Breast epithelium (tissue), 4 donors: Measurements from ENCODE around the gene ACIN1. TPM values are rescaled to one million over a fixed set of nuclear protein-coding genes. Genes with fewer than 3 reads are reported as not detected.
"Not testable (repeated sequence)": the region's sequence is repeated elsewhere in the genome, so short reads cannot be mapped to it uniquely, and the experiment has no call there.

Experiments used
- DNase-seq, 2 donors: peaks; one replicate each; pipeline ENCODE4 v3.0.0-alpha.2; 2019; ENCODE audit warnings: low spot score in 2 of 2
- H3K27ac ChIP-seq, 2 donors: fragments of 200-600 bp; sonication (generic) in 1 of 2; one replicate each; pipeline ENCODE4 v1.5.1; 2016 to 2019; ENCODE audit warnings: mild to moderate bottlenecking in 1 of 2
- H3K27me3 ChIP-seq, 2 donors: fragments of 200-600 bp; sonication (generic) in 1 of 2; one replicate each; pipeline versions ENCODE4 v1.5.1 to v1.6.0; 2017 to 2019; ENCODE audit warnings: control low read depth in 1 of 2, mild to moderate bottlenecking in 1 of 2
- H3K36me3 ChIP-seq: fragments of 200-600 bp; one replicate; pipeline ENCODE4 v1.5.1; 2019
- H3K4me1 ChIP-seq, 2 donors: fragments of 200-600 bp; sonication (generic); one replicate each; pipeline ENCODE4 v1.5.1; 2016 to 2019; ENCODE audit warnings: control low read depth in 1 of 2
- H3K4me3 ChIP-seq, 3 donors: fragments of 200-600 bp; sonication (generic); 1 replicate in 2 of 3; 2 replicates in 1 of 3; pipeline ENCODE4 v1.5.1; 2016 to 2019; ENCODE audit warnings: mild to moderate bottlenecking in 3 of 3, moderate library complexity in 2 of 3
- H3K9me3 ChIP-seq, 2 donors: fragments of 200-600 bp; sonication (generic) in 1 of 2; one replicate each; pipeline ENCODE4 v1.5.1; 2016 to 2019; ENCODE audit warnings: control low read depth in 1 of 2
- CTCF ChIP-seq, 3 donors: fragments of 450-650 bp; IDR thresholded peaks; one replicate each; pipeline ENCODE4 v1.5.1; 2016 to 2017; ENCODE audit warnings: antibody characterized with exemption in 3 of 3, mild to moderate bottlenecking in 3 of 3, moderate library complexity in 3 of 3
- POLR2A ChIP-seq: fragments of 450-650 bp; IDR thresholded peaks from one replicate; pipeline ENCODE4 v1.6.1; 2016; ENCODE audit warnings: antibody characterized with exemption, mild to moderate bottlenecking, moderate library complexity
- POLR2AphosphoS5 ChIP-seq, 3 donors: sonication (generic); formaldehyde crosslinking; IDR thresholded peaks; one replicate each; pipeline ENCODE4 v1.6.1; 2017; ENCODE audit warnings: antibody characterized with exemption in 3 of 3
- intact Hi-C: fragments of 100-400 bp; cut with DNase I; formaldehyde crosslinking; loops from one replicate; pipeline ENCODE4 v1.15.1; 2023; ENCODE audit warnings: low total_unique reads
- total RNA-seq, 3 donors: library from RNA; depleted of rRNA; stranded (reverse); fragments of >200 nt; gene quantifications; one replicate each; pipeline ENCODE4 v1.1.0, GENCODE V29; 2016

Gene ACIN1
- total RNA-seq, 3 donors from 2014 or later, result 106 to 151 (median 145) TPM

DNA sequence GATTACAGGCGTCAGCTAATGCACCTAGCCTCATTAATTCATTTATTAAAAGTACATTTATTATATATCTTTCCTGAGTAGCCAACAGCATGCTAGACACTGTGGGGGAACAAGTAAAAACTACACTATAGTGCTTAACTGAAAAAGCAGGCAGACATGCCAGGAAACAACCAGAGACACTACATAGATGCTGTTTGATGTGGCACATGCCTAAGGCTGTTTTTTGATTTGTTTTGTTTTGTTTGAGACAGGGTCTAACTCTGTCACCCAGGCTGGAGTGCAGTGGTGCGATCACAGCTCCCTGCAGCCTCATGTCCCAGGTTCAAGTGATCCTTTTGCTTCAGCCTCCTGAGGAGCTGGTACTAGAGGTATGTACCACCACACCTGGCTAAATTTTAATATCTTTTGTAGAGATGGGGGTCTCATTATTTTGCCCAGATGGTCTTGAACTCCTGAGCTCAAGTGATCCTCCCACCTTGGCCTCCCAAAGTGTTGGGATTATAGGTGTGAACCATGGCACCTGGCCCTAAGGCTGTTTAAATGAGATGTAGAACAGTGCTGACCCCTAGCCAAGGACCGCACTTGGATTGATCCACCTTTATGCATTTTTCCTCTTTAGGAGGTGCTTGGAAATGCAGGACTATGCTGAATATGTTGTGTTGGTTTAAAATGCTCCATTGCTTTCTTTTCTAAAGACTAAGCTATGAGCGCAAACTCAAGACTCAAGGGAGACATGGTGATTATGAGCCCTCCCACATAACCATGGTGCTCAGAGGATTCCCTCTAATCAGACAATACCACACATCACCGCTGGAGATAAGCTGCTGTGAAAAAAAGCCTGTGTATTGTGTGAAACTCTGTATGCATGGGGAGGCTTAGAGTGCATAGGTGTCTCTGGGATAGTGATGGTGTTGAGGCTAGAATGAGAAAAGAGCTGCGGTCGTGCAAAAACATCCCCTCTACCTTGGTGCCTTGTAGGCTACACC, 74.5 kb downstream of the ACIN1 start:
- Histone ChIP-seq H3K4me3 (no peak overlapping the region), H3K9me3 (no peaks in the 10 kb centered on the region), H3K4me1 (no peaks in the 10 kb centered on the region), H3K27ac (no peak overlapping the region), H3K27me3 (no peaks in the 10 kb centered on the region), H3K36me3 (no peaks in the 10 kb centered on the region)
- no peak for TF ChIP-seq POLR2A
- no peak for TF ChIP-seq CTCF (IDR thresholded peaks at IDR 0.05)
- no peak for TF ChIP-seq POLR2AphosphoS5 (IDR thresholded peaks at IDR 0.05)
- DNase-seq, result no peak
- intact Hi-C loops, result no loop called here

DNA sequence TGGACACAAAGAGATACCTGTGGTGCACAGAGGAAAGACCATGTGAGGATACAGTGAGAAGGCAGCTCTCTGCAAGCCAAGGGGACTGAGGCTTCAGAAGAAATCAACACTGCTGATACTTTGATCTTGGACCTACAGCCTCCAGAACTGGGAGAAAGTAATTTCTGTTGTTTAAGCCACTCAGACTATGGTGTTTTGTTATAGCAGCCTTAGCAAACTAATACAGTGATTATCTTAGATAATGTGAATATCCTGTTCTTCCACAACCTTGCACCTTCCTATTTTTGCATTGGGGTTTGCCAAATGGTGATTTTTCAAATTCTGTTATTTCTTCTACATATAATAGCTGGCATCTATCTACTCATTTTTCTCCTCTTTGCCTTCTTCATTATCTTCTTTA, 76.8 kb downstream of the ACIN1 start:
- Histone ChIP-seq H3K27me3 (no peaks in the 10 kb centered on the region), H3K27ac (no peak overlapping the region), H3K4me1 (no peaks in the 10 kb centered on the region), H3K36me3 (no peaks in the 10 kb centered on the region), H3K9me3 (no peaks in the 10 kb centered on the region), H3K4me3 (no peak overlapping the region)
- no peak for DNase-seq
- TF ChIP-seq CTCF (IDR thresholded peaks at IDR 0.05), result no peak
- TF ChIP-seq POLR2A, result no peak
- no peak for TF ChIP-seq POLR2AphosphoS5 (IDR thresholded peaks at IDR 0.05)
- intact Hi-C loops, result no loop called here

DNA sequence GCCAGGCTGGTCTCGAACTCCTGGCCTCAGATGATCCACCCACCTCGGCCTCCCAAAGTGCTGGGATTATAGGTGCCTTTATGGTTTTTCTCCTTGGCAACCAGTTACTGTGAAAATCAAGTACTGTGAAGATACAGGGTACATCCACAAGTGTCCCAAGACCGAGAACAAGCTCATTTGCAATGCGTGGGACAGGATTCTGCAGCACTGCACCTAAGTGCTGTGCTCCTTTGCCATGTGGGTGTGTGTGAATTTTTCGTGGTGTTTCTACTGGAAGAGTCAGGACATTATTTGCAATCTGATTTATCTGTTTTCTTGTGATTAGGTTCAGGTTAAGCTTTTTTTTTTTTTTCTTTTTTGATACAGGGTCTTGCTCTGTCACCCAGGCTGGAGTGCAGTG, 77.8 kb downstream of the ACIN1 start:
- Histone ChIP-seq H3K36me3 (no peaks in the 10 kb centered on the region), H3K27me3 (no peaks in the 10 kb centered on the region), H3K9me3 (no peaks in the 10 kb centered on the region), H3K4me1 (no peaks in the 10 kb centered on the region), H3K27ac (no peak overlapping the region), H3K4me3 (no peak overlapping the region)
- intact Hi-C loops, result no loop called here
- DNase-seq, result no peak
- no peak for TF ChIP-seq POLR2AphosphoS5 (IDR thresholded peaks at IDR 0.05)
- TF ChIP-seq POLR2A, result no peak

GRCh38 chr14:23015618-23016017, 79.3 kb downstream of the ACIN1 start:
- intact Hi-C loops, result no loop called here
- H3K9me3 ChIP-seq, result no peaks in the 10 kb centered on the region
- H3K4me3 ChIP-seq, result no peak overlapping the region
- no peak for DNase-seq
- TF ChIP-seq CTCF (IDR thresholded peaks at IDR 0.05) (no peak), POLR2A (no peak), POLR2AphosphoS5 (IDR thresholded peaks at IDR 0.05) (no peak)
- no peaks in the 10 kb centered on the region for H3K27me3 ChIP-seq
- H3K36me3 ChIP-seq, result no peaks in the 10 kb centered on the region
- H3K4me1 ChIP-seq, result no peaks in the 10 kb centered on the region
- no peak overlapping the region for H3K27ac ChIP-seq

GRCh38 chr14:23013749-23014054, 81.2 kb downstream of the ACIN1 start:
- not testable (repeated sequence) for H3K36me3 ChIP-seq, H3K27me3 ChIP-seq, H3K27ac ChIP-seq, H3K4me3 ChIP-seq, DNase-seq, H3K4me1 ChIP-seq, H3K9me3 ChIP-seq
- intact Hi-C loops, result loop anchor here (1.0 kb wide), 1 partner anchor 13 kb away; no protein-coding TSS in a partner anchor

GRCh38 chr14:23013054-23013748, 81.7 kb downstream of the ACIN1 start:
- intact Hi-C loops, result no loop called here
- Histone ChIP-seq H3K9me3 (no peaks in the 10 kb centered on the region), H3K36me3 (no peaks in the 10 kb centered on the region), H3K27ac (no peak overlapping the region), H3K4me1 (no peaks in the 10 kb centered on the region), H3K27me3 (no peaks in the 10 kb centered on the region), H3K4me3 (no peak overlapping the region)
- TF ChIP-seq CTCF (IDR thresholded peaks at IDR 0.05) (no peak), POLR2AphosphoS5 (IDR thresholded peaks at IDR 0.05) (no peak), POLR2A (no peak)
- DNase-seq, result no peak
